Fibroblast of skin of abdomen (primary cell): ENCODE data around the gene IPPK.

Experiments
- DNase-seq: peaks from one replicate; pipeline ENCODE4 v3.0.0-alpha.2; 2013

Gene IPPK

DNA sequence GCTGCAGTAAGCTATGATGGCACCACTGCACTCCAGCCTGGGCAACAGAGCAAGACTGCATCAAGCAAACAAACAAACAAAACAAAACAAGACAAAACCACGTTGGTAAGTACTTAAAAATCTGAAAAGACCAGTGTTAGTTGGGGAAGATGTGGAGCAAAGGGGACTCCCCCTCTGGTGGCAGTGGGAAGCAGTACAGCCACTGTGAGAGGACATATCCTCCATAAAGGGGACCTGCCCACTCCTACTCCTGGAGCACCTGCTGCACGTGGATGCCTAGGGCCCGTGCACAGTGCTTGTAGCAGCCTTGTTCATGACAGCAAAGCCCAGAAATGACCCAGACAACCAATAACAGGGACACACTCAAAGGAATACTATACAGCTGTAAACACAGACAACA lies 17.0 kb upstream of the IPPK start:
- no peak for DNase-seq

DNA sequence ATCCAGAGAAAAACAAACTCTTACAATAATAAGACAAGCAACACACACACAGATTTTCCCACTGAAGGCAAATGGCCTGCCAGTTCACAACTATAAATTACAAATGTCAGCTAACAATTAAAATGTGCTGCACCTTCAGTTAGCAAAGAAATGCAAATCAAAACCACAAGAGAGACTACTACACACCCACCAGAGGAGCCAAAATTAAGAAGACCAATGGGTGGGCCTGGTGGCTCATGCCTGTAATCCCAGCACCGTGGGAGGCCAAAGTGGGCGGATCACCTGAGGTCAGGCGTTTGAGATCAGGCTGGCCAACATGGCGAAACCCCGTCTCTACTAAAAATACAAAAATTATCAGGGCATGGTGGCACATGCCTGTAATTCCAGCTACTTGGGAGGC lies 15.1 kb upstream of the IPPK start:
- no peak for DNase-seq

DNA sequence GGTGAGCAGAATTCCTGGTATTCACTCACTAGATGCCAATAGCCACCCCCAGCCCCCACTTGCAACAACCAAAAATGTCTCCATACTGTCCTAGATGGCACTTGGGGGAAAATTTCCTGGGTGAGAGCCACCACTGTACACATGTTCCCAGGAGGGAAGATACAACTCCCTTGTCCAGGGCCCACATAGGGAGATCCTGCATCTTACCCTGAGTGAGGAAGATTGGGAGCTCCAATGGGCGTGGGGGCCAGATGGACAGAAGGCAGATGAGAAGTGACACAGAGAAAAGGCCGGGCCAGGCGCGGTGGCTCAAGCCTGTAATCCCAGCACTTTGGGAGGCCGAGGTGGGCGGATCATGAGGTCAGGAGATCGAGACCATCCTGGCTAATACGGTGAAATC lies 12.3 kb upstream of the IPPK start:
- DNase-seq: no peak

DNA sequence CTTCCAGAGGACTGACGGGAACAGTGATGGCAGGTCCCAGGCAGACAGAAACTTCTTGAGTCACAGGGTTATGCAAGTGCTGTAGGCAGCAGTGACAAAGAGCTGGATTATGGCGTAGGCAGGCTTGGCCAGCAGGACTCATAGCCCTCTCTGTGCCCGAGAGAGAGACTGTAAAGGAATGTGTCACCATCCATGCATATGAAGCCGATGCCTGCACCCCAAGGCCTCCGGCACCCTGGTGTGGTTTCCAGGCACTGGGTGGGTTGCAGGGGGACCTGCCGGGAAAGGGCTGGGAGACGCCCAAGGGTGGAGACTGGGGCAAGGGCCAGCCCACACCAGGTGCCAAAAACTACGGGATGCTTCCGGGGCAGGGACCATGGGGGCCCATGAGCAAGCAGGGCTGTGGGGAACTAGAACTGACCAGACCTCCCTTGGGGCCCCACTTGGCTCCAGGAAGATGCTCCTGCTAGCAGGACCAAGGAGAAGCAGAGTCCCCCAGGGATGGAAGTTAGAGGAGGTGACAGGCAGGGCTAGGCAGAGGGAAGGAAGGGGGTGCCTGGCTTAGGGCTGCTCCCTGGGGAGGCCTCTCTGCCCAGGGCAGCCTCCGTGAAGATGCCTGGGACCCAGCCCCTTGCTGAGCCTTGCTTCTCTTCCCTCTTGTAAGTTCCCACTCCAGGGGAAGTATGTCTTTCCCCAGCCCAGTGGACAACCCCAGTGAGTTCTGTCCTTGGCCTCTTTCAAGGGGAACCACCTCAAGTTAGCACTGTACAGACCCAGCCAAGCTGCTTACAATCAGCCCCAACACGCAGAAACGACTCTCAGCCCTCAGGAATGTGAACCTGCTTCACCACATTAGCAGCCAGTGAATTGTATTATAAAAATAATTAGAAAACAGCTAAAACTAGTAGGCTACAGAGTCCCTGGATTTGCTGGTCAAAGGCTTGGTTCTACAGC lies 10.5 kb upstream of the IPPK start:
- DNase-seq: peak; percentile 3

DNA sequence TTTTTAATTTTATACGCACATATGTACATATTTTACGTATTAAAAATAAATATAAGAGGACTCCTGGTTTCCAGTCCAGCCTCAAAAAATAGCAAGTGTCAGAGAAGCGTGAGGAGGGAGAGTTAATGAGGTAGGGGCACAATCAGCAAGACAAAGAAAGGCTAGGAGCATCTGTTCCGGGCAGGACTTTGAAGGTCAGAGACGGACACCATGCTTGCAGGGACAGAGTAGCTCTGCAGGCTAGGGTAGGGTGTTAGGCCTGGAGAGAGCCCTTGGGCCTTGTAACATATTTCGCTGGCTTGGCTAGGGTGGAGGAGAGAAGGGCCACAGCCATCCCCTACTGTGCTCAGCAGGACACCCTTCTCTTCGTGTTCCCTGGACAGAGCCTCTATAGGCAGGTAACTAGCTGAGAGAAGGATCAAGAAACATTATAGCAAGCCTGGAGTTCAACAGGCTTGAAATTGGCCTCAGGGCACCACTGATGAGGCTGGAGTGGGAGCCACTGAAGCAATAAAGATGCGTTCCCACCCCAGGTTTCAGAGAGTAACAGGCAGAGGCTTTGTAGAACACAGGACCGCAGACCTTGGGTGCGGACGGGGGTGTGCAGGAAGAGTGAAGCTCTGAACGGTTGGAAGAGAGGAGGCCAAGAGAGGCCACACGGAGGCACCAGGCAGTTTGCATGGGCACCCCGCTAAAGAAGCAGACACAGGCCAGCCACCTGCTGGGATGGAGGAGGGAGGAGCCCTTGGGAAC lies 9.7 kb upstream of the IPPK start:
- DNase-seq: no peak

DNA sequence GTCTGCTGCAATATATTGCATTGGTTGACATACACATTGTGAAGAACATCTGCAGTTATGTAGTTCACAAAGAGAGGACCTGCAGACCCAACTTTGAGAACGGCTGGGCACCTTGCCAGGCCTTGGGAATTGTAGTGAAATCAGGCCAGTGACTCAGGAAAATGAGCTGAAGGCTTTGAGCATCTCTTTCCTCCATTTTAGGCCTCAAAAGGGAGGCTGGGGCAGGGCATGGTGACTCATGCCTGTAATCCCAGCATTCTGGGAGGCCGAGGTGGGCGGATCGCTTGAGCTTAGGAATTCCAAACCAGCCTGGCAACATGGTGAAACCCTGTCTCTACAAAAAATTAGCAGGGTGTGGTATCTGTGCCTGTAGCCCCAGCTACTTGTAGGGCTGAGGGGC lies 1.4 kb upstream of the IPPK start:
- peak; percentile 90 for DNase-seq

DNA sequence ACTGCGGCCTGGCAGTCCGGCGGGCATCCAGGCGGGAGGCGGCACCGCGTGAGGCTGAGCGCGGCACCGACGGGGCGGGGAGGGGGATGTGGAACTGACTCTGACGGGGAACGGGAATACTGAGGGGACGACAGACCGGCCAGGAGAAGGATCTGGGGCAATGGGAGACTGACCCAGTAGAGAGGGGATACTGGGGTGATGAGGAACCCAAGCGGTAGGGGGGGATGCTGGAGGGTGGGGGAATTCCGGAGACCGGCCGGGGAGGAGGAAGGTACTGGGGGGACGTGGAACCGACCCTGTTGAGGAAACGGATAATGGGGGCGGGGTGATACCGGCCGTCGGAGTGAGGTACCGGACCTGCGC lies 423 bp downstream of the IPPK start:
- DNase-seq: no peak

DNA sequence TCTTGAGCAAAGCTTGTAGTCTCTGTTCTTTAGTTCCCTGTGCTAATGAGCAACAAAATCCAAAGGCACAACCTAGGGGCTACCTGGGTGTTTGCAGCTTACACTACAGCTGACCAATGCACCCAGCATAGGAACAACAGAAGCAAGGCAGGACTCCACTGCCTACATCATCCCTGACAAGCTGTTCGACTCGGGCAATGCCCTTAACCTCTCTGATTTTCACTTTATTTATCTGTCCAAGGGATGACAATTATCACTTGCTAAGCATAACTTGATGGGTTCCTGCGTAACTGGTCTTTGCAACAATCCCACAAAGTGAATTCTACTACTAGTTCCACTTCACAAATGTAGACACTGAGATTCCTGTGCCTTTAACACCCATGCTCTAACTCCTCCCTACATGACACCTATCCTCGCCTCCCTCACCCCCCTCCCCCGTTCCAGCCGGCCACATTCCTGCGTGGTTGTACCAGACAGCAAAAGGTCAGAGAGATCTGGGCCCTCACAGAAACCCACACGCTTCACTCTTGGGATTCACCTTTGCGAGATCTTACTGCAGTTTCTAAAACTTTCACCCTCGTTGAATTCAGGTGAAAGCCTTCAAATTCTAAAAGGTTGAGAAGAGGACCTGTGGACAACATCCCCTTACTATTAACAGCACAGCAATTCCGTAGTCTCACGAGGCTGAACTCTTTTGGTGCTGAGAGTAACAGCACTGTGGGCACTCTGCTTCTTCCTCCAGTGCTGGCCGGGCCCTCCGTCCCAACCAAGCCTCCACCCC lies 995 bp downstream of the IPPK start:
- peak; percentile 53 for DNase-seq

DNA sequence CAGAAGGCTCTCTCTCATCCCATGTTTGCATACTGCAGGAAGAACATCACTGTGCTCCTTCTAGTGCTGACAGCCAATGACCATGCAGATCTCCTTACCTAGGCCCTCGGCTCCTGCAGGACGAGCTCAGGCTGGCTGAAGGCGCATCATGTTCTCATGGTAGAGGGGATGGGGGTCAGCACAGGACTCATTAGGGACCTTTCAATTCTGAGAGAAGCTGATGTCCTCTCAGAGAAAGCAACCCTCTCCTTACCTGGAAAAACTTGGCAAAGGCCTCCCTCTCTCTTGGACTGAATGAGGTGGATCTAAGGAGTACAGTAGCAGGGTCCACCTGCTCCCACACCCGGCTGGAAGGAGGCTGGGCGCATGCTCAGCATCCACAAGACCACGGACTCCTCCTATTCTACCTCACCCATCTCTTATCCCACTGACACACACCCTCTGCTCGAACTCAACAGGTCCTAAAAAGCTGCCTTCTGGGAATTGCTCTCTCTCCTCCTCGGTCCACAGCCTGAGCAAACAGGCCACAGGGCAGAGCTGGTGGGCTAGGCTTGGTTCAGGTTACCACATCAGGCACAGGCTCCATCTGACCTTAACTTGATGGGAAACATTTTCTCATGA lies 2.9 kb downstream of the IPPK start:
- no peak for DNase-seq

DNA sequence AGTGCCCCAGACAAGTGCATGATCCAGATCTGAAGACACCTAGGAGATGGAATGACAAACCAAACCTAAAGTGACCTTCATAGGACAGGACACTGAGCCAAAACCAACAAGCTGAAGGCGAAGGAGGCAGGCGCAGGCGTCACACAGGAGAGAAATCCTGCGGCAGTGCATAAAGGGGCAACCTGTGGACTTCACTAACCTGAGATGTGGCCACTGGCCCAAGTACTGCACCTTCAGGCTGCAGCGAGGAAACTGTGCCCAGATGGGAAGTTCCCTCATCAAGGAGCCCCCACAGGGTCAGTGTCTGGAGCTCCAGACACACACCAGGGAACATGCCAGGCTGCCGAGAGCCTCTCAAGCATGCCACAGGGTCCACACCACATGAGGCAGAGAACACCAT lies 3.7 kb downstream of the IPPK start:
- no peak for DNase-seq

DNA sequence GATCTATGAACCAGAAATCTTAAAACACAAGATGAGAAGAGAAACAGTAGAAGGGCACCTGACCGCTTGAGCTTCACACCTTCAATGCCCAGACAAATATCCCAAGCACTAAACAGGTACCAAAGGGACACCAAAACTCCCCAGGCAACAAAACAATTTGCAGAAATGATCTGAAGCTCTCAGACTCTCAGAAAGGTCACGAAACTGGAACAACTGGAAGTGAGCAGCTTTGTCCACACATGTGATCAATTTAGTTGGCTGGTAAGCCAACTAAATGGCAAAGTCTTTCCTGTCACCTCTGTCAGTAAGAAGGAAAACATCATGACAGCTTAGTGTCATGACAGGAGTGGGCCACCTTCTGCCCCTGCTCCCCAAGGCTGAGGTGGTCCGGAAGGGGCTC lies 4.1 kb downstream of the IPPK start:
- DNase-seq: no peak

DNA sequence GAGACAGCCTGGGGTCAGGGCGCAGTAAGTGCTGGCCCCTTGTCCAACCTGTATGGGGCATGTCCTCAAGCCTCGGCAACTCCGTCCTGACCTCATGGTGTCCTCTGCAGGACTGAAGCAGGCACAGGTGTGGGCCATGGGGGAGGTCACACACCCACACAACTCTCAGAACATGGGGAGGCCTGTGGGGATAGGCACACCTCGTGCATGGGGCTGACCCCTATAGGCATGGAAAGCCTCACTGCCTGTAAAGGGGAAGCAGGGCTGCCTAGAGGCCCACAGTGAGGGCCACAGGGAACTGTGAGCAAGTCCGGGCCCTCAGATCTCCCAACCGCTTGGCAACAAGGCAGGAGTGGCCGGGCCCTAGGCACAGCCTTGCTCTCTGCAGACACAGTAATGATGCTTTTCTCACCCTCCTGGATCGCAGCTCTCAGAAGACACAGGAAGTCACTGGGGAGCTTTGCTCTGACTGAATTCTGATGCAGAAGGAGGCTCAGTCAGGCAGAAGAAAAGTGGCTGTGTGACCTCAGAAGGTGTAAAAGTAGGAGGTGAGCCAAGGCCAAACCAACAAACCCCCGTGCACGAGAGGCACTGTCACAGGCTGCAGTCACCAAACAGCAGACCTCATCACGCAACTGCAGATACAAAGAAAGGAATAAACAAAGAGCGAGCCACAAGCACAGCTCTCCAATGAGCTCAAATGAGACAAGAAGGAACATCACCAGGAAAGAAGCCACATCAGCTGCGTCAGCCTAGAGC lies 5.4 kb downstream of the IPPK start:
- DNase-seq: no peak

DNA sequence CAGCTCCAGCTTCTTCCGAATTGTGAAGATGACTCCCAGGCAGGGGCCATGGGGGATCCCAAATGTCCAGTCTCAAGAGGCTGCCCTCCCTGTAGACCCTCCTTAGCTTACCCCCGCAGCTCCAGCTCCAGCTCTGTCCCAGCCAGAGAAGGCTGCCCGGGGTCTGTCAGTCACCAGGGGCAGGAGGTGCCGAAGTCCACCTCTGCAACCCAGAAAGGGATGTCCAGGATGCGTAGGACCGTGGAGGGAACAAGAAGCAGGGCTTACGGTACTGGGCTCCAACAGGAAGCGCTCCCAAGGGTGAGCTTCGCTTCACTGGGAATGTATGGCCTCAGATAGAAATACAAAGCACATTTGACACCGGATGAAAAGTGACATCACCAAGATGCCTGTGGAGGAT lies 6.0 kb downstream of the IPPK start:
- DNase-seq: no peak

DNA sequence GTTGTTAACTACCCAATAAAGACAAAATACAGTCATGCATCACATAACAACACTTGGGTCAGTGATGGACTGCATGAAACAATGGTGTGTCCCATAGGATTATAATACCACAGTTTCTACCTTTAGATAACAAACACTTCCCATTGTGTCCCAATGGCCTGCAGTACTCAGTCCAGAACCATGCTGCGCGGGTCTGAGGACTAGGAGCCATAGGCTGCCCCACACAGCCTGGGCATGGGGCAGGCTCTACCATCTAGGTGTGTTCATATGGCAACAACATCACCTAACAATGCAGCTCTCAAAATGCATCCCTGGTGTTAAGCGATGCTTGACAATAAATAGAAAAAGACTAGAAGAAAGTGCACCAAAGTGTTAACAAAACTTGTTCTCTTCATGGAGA lies 6.8 kb downstream of the IPPK start:
- DNase-seq: no peak

DNA sequence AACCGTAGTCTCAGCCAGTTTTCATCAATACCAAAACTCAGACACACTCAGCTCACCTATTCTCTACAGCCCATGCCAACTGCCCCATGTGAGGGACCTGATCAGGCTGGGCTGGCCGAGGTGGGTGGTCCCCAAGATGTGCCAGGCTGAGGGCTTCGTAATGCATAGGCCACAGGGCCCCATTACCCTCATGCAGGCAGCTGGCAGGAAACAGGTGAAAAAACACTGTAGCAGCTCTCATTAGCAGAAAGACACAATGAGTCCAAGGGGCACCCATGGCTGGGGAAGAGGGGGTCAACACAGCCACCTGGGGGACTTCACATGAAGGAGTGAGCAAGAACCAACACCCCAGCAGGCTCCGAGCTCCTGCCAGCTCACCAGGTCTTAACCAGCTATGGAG lies 8.2 kb downstream of the IPPK start:
- DNase-seq: no peak

DNA sequence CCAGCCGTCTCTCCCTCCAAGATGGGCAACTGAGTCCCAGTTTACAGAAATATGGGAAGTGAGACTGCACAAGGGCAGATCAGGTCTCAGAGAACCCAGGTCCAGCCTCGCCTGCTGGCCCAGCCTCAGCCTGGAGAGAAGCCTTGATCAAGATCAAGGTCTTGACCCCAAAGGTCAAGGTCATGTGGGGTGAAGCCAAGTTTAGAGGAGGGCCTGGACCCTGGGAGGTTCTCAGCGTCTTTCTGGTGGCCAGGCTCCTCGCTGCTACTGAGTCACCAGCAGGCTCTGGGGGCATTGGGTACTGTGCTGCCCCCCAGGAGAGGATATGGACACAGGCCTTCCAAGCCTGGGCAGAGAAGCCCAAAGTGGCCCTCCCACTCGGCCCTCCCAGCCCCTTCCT lies 8.8 kb downstream of the IPPK start:
- DNase-seq: no peak

DNA sequence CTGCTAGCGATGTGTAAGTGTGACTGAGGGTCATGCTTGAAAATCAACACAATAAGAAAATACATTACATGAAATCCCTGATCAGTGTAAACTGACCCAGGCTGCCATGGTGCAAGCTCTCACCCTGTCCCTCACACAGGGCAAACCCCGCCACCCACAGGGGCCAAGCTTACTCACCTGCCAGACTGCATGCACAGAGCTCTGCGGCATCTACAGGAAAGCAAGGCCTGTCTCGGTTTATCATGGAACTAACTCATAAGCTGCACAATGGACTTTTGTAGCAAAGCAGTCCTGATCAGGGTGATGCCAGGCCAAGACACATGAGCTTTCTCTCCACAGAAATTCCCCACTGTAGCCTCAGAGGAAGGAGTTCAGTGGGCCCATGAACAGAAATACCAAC lies 9.7 kb downstream of the IPPK start:
- DNase-seq: no peak

DNA sequence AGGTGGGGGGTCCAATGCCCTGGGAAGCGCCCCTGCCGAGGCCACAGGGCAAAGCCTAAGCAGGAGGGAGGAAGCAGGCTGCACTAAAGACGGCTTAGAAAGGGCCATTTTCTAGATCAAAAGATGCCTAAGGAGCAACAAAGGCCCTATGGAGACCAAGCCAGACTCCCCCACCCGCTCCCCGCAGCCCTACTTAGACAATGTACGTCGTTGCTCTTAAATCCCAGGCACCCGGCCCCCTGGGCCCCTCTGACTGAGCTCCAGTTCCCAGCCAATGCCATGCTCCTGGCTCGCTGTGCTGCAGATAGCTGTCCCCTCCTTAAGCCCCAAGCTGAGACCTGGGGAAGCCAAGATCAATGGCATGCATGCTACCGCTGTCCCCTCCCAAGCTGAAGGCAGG lies 10.3 kb downstream of the IPPK start:
- no peak for DNase-seq

DNA sequence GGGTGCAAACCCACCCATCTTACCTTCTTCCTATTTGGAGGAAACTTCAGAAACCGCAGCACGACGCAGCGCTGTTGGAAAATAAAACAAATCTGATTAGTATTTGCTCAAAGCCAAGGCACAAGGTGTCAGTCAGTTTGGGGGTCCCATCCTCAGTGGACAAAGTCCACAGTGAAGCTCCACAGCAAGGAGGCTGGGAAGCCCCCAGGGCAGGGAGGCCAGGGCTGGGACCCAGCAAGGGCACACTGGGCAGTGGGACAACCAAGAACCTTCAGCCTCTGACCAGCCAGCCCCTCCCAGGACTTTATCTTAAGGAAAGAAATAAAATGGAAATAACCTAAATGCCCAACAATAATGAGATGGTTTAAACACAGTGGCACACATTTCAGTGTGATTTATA lies 11.3 kb downstream of the IPPK start:
- DNase-seq: no peak

DNA sequence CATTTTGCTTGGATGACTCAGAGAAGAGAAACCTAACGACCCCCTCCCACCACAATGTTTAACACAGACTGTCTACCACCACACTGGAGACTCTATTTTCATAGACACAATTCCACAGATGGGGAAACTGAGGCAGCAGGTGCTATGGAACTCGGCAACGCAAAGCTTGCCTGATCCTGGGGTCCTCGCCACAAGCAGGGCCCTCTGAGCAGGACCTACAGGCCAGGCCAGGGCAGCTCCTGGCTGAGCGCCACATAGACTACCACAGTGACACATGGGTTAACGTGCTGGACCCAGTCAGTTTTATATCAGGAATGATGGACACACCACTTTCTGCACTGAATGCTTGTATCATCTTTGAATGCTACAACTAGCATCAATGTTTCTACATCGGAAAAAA lies 11.8 kb downstream of the IPPK start:
- no peak for DNase-seq

DNA sequence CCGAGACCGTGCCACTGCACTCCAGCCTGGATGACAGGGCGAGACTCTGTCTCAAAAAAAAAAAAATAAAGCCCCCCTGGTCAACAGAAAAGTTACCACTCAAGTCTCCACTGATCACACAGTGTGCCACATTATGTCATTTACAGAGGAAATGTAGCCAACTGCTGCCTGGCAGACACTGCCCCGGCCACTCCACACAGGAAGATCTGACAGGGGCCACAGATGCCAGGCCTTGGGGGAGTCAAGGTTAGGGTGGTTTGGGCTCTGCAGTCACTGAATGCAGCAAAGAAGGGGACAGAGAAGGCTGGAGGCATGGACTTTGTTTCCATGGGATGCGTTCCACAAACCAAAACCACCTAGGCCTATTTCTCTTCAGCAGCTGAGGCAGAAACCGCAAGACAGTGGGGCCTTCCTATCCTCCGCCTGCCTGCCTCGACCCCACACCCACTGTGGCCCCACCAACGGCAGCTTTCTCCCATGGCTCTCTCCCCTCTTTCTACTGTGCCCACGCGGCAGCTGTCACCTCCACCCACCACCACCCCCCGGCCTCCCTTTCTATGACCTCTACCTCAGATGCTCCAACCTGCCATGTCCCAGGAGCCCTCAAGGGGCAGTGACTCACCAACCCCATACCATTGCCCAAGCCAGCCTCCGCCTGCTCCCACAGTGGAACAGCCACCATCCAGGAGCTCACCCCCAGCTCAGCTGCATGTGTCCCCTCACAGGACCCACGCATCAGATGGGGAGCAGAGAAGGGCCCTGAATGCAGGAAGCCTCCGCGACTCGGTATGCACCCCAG lies 12.4 kb downstream of the IPPK start:
- DNase-seq: no peak
